ENCODE measurements around the gene C1orf198.
A peak's percentile ranks its signal among the peaks of the same experiment; 100 is the strongest.

The C1orf198 gene

GRCh38 chr1:230807029-230807428 is 61.3 kb downstream of the C1orf198 start:
- DNase-seq: no peak

- no peak for DNase-seq
Observed at GRCh38 chr1:230806552-230806951, 61.8 kb downstream of the C1orf198 start.

GRCh38 chr1:230804396-230804795 is 63.9 kb downstream of the C1orf198 start:
- DNase-seq: no peak

- no peak for DNase-seq
Observed at GRCh38 chr1:230800891-230801840, 67.2 kb downstream of the C1orf198 start.

- no peak for DNase-seq
Observed at GRCh38 chr1:230798491-230798890, 69.8 kb downstream of the C1orf198 start.

- peak; percentile 35 to 63 (median 50) for DNase-seq
Observed at GRCh38 chr1:230797942-230798365, 70.4 kb downstream of the C1orf198 start.

GRCh38 chr1:230797376-230797920 is 70.9 kb downstream of the C1orf198 start:
- DNase-seq: no peak

- DNase-seq: no peak
Observed at GRCh38 chr1:230796626-230797025, 71.7 kb downstream of the C1orf198 start.

- no peak for DNase-seq
Observed at GRCh38 chr1:230794871-230795605, 73.3 kb downstream of the C1orf198 start.

- DNase-seq: no peak
Observed at GRCh38 chr1:230794431-230794830, 73.9 kb downstream of the C1orf198 start.

GRCh38 chr1:230793463-230793745 is 74.9 kb downstream of the C1orf198 start:
- DNase-seq: no peak

- peak in 1 of 4 experiments; percentile 13 for DNase-seq
Observed at GRCh38 chr1:230792691-230793462, 75.4 kb downstream of the C1orf198 start.

GRCh38 chr1:230791986-230792564 is 76.2 kb downstream of the C1orf198 start:
- no peak for DNase-seq

GRCh38 chr1:230790026-230790425 is 78.3 kb downstream of the C1orf198 start:
- DNase-seq: no peak

GRCh38 chr1:230788561-230789275 is 79.6 kb downstream of the C1orf198 start:
- no peak for DNase-seq

- DNase-seq: no peak
Observed at GRCh38 chr1:230787471-230787870, 80.8 kb downstream of the C1orf198 start.

All from suppressor macrophage (primary cell).